WTC11 (cell line): ENCODE results near the gene POLR3H. TPM values are rescaled to one million over a fixed set of nuclear protein-coding genes. Genes with fewer than 3 reads are reported as not detected.

Experiments
- ATAC-seq: fragments of 200-7000 bp; cut with Tn5 transposase; 2 replicates; pipeline ENCODE4 v1.10.0; 2021; ENCODE audit warnings: mild to moderate bottlenecking, moderate library complexity
- CTCF ChIA-PET: fragments of 300-600 bp; sonication (Branson Sonifier 250); formaldehyde crosslinking; loops from one replicate; lab custom pipeline; 2021; ENCODE audit warnings: antibody characterized with exemption; lab: Charles Lee
- POLR2A ChIA-PET: fragments of 350-600 bp; sonication (Branson Sonifier 250); formaldehyde crosslinking; loops from one replicate; lab custom pipeline; 2021; ENCODE audit warnings: antibody characterized with exemption; lab: Charles Lee
- DNase-seq: peaks from one replicate; pipeline ENCODE4 v3.0.0; 2021; ENCODE audit warnings: low spot score
- H3K27ac Mint-ChIP-seq: 2 replicates; pipeline ENCODE4 v1.8.0; 2021; ENCODE audit warnings: mixed read lengths
- H3K27me3 Mint-ChIP-seq: 2 replicates; pipeline ENCODE4 v1.8.0; 2021; ENCODE audit warnings: low read depth, mild to moderate bottlenecking, moderate library complexity, mixed read lengths
- H3K36me3 Mint-ChIP-seq: 2 replicates; pipeline ENCODE4 v1.8.0; 2021; ENCODE audit warnings: mixed read lengths
- H3K4me1 Mint-ChIP-seq: 2 replicates; pipeline ENCODE4 v1.8.0; 2022; ENCODE audit warnings: mixed read lengths
- H3K4me3 Mint-ChIP-seq: 2 replicates; pipeline ENCODE4 v1.8.0; 2021; ENCODE audit warnings: mild to moderate bottlenecking, moderate library complexity, mixed read lengths
- H3K9me3 Mint-ChIP-seq: 2 replicates; pipeline ENCODE4 v1.8.0; 2021; ENCODE audit warnings: mixed read lengths
- ELF4 ChIP-seq: sonication (generic); formaldehyde crosslinking; IDR thresholded peaks from 2 replicates; pipeline ENCODE4 v1.8.1; 2022; ENCODE audit warnings: low read depth, mild to moderate bottlenecking, moderate library complexity, missing genetic modification reagents
- FOXK1 ChIP-seq: sonication (generic); formaldehyde crosslinking; IDR thresholded peaks from 2 replicates; pipeline ENCODE4 v1.8.0; 2022; ENCODE audit warnings: mild to moderate bottlenecking, moderate library complexity, missing genetic modification reagents
- GTF2I ChIP-seq: fragments of 250-450 bp; sonication (Bioruptor Pico); conservative IDR thresholded peaks from 2 replicates; pipeline ENCODE4 v1.4.0; 2021; ENCODE audit warnings: mild to moderate bottlenecking
- IRF2 ChIP-seq: sonication (generic); formaldehyde crosslinking; IDR thresholded peaks from 2 replicates; pipeline ENCODE4 v1.8.0; 2022; ENCODE audit warnings: low read depth, missing genetic modification reagents, borderline replicate concordance
- JUN ChIP-seq: sonication (generic); formaldehyde crosslinking; IDR thresholded peaks from 2 replicates; pipeline ENCODE4 v1.8.0; 2023; ENCODE audit warnings: mild to moderate bottlenecking, missing genetic modification reagents
- MYBL2 ChIP-seq: sonication (generic); formaldehyde crosslinking; IDR thresholded peaks from 2 replicates; pipeline ENCODE4 v1.8.1; 2023; ENCODE audit warnings: mild to moderate bottlenecking, moderate library complexity, missing genetic modification reagents
- NFE2L1 ChIP-seq: sonication (generic); formaldehyde crosslinking; IDR thresholded peaks from 2 replicates; pipeline ENCODE4 v1.8.1; 2023; ENCODE audit warnings: missing genetic modification reagents
- SMAD3 ChIP-seq: sonication (generic); formaldehyde crosslinking; IDR thresholded peaks from 2 replicates; pipeline ENCODE4 v1.8.0; 2022; ENCODE audit warnings: missing genetic modification reagents, mild to moderate bottlenecking, borderline replicate concordance
- TEAD1 ChIP-seq: sonication (generic); formaldehyde crosslinking; IDR thresholded peaks from 2 replicates; pipeline ENCODE4 v1.8.0; 2022; ENCODE audit warnings: mild to moderate bottlenecking, missing genetic modification reagents
- ZBTB21 ChIP-seq: sonication (generic); formaldehyde crosslinking; IDR thresholded peaks from 2 replicates; pipeline ENCODE4 v1.8.1; 2023; ENCODE audit warnings: mild to moderate bottlenecking, missing genetic modification reagents, borderline replicate concordance
- ZNF121 ChIP-seq: sonication (generic); formaldehyde crosslinking; IDR thresholded peaks from 2 replicates; pipeline ENCODE4 v1.8.0; 2023; ENCODE audit warnings: missing genetic modification reagents
- ZNF317 ChIP-seq: sonication (generic); formaldehyde crosslinking; IDR thresholded peaks from 2 replicates; pipeline ENCODE4 v1.8.1; 2023; ENCODE audit warnings: low read depth, mild to moderate bottlenecking, moderate library complexity, missing genetic modification reagents, borderline replicate concordance
- ZNF423 ChIP-seq: fragments of 250-450 bp; sonication (Bioruptor Pico); IDR thresholded peaks from 2 replicates; pipeline ENCODE4 v2.1.2; 2022; ENCODE audit warnings: mild to moderate bottlenecking, moderate library complexity
- total RNA-seq: library from RNA; stranded (reverse); gene quantifications from 3 replicates; pipeline ENCODE4 v1.2.3, GENCODE V29; 2021
- TF ChIP-seq, protein P1 (sequence below): sonication (generic); formaldehyde crosslinking; IDR thresholded peaks from 2 replicates; pipeline ENCODE4 v1.8.0; 2022; ENCODE audit warnings: mild to moderate bottlenecking, missing genetic modification reagents
- TF ChIP-seq, protein P2 (sequence below): sonication (generic); formaldehyde crosslinking; IDR thresholded peaks from 2 replicates; pipeline ENCODE4 v1.8.0; 2022; ENCODE audit warnings: missing genetic modification reagents
- TF ChIP-seq, protein P3 (sequence below): fragments of 200-600 bp; IDR thresholded peaks from 2 replicates; pipeline ENCODE4 v1.8.0; 2022; ENCODE audit warnings: antibody characterized with exemption
- TF ChIP-seq, protein P4 (sequence below): sonication (generic); formaldehyde crosslinking; IDR thresholded peaks from 2 replicates; pipeline ENCODE4 v1.8.1; 2023; ENCODE audit warnings: mild to moderate bottlenecking, missing genetic modification reagents

POLR3H gene
- total RNA-seq, 1 experiment from 2014 or later: 28.8 TPM

DNA sequence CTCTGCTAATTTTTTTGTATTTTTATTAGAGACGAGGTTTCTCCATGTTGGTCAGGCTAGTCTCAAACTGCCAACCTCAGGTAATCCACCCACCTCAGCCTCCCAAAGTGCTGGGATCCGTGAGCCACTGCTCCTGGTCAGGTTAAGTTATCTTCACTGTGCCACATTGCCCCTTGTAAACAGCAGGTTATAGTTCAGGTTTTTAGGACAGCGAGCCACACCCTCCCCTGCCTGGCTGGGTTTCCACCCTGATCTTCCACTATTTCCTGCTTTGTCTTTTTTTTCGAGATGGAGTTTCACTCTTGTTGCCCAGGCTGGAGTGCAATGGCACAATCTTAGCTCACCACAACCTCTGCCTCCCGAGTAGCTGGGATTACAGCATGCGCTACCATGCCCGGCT is 59.2 kb downstream of the POLR3H start:
- H3K27ac Mint-ChIP-seq: no peak overlapping the region
- no peak for ATAC-seq

DNA sequence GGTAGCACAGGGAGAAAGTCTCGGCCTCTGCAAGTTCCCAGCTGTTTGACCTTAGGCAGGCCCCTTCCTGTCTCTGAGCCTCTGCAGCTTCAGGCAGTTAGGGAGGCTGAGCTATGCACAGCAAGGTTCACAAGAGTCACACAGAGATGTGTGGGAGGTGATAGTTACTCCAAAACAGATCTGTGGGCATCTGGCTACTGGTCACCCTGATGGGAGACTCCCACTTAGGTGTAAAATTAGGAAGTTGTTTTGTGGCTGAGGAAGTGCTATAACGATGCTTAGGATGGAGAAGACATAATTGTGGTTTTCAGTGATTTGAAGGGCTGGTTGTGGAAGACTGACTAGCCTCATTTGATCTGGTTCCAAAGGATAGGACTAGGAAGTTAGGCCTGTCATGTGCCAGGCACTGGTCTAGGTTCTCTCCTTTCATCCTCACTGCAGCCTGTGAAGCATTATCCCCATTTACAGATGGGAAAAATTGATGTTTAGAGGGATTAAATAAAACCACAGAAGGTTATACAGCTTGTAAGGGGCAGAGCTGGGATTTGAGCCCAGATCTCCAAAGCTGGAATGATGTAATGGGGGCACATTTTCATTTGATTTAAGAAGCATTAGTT is 61.8 kb downstream of the POLR3H start:
- ATAC-seq (peak; percentile 40), DNase-seq (no peak)
- Mint-ChIP-seq H3K36me3 (no peaks in the 10 kb centered on the region), H3K4me3 (no peak overlapping the region), H3K4me1 (peaks cover 49% of the 10 kb centered on the region), H3K27ac (peak overlapping the region; percentile 52)
- CTCF ChIA-PET: interaction anchor here (0.7 to 3.1 kb wide), 6 partner anchors 13 to 184 kb away, joined by 3 to 23 read pairs (median 5); partner anchors contain the start of genes ACO2 and PHF5A
- TF ChIP-seq GTF2I (CRISPR knock-in tag) (0 out of 2 replicates have a peak, but pooled peaks have one; percentile 32), ZNF121 (CRISPR knock-in tag) (no peak)
- TF ChIP-seq, all 79 proteins: peak for 1
- Mint-ChIP-seq H3K27me3 (no peaks in the 10 kb centered on the region), H3K9me3 (no peaks in the 10 kb centered on the region)
- POLR2A ChIA-PET: interaction anchor here (0.6 to 1.6 kb wide), 4 partner anchors 23 to 189 kb away, joined by 3 to 8 read pairs (median 5); partner anchors contain the start of gene TOB2

More for the DNA sequence above, 59.2 kb downstream of the POLR3H start:
- Mint-ChIP-seq H3K9me3 (no peaks in the 10 kb centered on the region), H3K4me3 (no peak overlapping the region), H3K36me3 (no peaks in the 10 kb centered on the region), H3K27me3 (no peaks in the 10 kb centered on the region), H3K4me1 (peaks cover 62% of the 10 kb centered on the region)
- no peak for DNase-seq
- TF ChIP-seq IRF2 (CRISPR knock-in tag): no peak
- no peak for TF ChIP-seq MYBL2 (CRISPR knock-in tag)
- no peak for TF ChIP-seq SMAD3 (CRISPR knock-in tag)
- ChIA-PET POLR2A (no interaction called here), CTCF (no interaction called here)

DNA sequence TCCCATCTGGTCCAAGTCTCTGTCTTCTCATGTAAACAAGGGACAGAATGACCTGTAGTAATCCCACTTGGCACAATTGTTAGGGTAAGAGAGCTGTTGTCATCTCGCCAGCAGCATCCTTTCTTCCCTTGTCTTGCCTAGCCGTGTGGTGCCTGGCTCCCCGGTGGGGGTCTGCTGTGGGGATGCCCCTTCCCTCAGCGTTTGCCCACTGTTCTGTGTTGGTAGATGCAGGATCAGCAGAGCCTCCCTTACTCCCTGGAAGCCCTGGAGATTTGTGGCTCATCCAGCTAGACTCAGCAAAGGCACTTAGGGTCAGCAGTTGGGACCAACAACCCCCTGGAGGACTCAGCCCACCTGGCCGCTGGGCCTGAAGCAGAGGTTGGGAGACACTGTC is 62.3 kb downstream of the POLR3H start:
- H3K4me3 Mint-ChIP-seq: no peak overlapping the region
- POLR2A ChIA-PET: interaction anchor here (1.1 to 1.6 kb wide), 3 partner anchors 23 to 35 kb away, joined by 3 to 5 read pairs (median 5); partner anchors contain the start of gene TOB2
- peak overlapping the region; percentile 61 for H3K27ac Mint-ChIP-seq
- DNase-seq (peak; percentile 25), ATAC-seq (peak; percentile 77)
- peaks cover 44% of the 10 kb centered on the region for H3K4me1 Mint-ChIP-seq
- H3K36me3 Mint-ChIP-seq: no peaks in the 10 kb centered on the region
- no peaks in the 10 kb centered on the region for H3K27me3 Mint-ChIP-seq
- TF ChIP-seq FOXK1 (CRISPR knock-in tag) (peak; percentile 66; the same call in 1 of the 2 replicates), ZNF423 (CRISPR knock-in tag) (peak; percentile 61), ZBTB21 (CRISPR knock-in tag) (no peak)
- TF ChIP-seq, protein P1, sequence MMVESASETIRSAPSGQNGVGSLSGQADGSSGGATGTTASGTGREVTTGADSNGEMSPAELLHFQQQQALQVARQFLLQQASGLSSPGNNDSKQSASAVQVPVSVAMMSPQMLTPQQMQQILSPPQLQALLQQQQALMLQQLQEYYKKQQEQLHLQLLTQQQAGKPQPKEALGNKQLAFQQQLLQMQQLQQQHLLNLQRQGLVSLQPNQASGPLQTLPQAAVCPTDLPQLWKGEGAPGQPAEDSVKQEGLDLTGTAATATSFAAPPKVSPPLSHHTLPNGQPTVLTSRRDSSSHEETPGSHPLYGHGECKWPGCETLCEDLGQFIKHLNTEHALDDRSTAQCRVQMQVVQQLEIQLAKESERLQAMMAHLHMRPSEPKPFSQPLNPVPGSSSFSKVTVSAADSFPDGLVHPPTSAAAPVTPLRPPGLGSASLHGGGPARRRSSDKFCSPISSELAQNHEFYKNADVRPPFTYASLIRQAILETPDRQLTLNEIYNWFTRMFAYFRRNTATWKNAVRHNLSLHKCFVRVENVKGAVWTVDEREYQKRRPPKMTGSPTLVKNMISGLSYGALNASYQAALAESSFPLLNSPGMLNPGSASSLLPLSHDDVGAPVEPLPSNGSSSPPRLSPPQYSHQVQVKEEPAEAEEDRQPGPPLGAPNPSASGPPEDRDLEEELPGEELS (CRISPR knock-in tag): peak; percentile 48; the same call in 1 of the 2 replicates
- H3K9me3 Mint-ChIP-seq: no peaks in the 10 kb centered on the region
- CTCF ChIA-PET: interaction anchor here (0.7 to 3.1 kb wide), 7 partner anchors 13 to 185 kb away, joined by 3 to 23 read pairs (median 4); partner anchors contain the start of genes ACO2, PHF5A and TEF

DNA sequence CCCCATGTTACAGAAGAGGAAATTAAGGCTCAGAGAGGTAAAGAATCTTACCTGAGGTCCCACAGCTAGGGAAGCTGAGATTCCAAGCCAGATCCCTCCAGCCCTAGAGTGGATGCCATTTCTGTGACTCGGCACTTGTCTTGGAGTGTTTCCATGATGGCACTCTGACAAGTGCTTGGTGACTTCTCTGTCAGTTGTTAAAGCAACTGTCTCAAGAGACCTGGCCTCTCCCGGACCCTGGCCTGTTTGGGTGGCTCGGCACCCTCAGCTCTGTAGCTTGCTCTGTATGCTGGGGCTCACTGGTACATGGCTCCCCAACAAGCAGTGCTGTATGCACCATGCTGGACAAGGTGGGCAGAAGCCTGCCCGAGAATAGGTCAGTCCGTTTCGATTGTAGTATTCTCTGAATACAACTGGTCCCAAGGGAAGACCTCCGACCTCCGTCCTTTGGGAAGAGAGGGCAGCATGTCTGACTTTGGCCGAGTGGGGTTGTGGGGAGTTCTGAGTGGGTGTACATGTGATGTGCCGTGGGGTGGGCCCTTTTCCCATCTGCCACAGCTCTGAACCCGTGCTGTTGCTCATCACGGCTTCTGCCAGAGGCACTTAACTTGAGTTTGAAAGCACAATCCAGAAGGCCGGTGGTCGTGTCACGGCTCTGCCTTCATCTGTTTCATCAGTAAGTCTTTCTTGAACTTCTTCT is 63.0 kb downstream of the POLR3H start:
- ATAC-seq (no peak), DNase-seq (no peak)
- H3K27me3 Mint-ChIP-seq: no peaks in the 10 kb centered on the region
- ChIA-PET CTCF (interaction anchor here (1.0 to 3.1 kb wide), 7 partner anchors 12 to 99 kb away, joined by 3 to 23 read pairs (median 6); partner anchors contain the start of genes ACO2, PHF5A and TEF), POLR2A (interaction anchor here (1.1 to 1.6 kb wide), 3 partner anchors 24 to 35 kb away, joined by 3 to 5 read pairs (median 5); partner anchors contain the start of gene TOB2)
- no peaks in the 10 kb centered on the region for H3K9me3 Mint-ChIP-seq
- no peaks in the 10 kb centered on the region for H3K36me3 Mint-ChIP-seq
- H3K27ac Mint-ChIP-seq: peak overlapping the region; percentile 61
- peaks cover 40% of the 10 kb centered on the region for H3K4me1 Mint-ChIP-seq
- no peak overlapping the region for H3K4me3 Mint-ChIP-seq
- TF ChIP-seq NFE2L1 (no peak), TEAD1 (CRISPR knock-in tag) (no peak), ELF4 (no peak), JUN (no peak), ZNF317 (no peak), MYBL2 (CRISPR knock-in tag) (no peak)
- TF ChIP-seq, protein P2, sequence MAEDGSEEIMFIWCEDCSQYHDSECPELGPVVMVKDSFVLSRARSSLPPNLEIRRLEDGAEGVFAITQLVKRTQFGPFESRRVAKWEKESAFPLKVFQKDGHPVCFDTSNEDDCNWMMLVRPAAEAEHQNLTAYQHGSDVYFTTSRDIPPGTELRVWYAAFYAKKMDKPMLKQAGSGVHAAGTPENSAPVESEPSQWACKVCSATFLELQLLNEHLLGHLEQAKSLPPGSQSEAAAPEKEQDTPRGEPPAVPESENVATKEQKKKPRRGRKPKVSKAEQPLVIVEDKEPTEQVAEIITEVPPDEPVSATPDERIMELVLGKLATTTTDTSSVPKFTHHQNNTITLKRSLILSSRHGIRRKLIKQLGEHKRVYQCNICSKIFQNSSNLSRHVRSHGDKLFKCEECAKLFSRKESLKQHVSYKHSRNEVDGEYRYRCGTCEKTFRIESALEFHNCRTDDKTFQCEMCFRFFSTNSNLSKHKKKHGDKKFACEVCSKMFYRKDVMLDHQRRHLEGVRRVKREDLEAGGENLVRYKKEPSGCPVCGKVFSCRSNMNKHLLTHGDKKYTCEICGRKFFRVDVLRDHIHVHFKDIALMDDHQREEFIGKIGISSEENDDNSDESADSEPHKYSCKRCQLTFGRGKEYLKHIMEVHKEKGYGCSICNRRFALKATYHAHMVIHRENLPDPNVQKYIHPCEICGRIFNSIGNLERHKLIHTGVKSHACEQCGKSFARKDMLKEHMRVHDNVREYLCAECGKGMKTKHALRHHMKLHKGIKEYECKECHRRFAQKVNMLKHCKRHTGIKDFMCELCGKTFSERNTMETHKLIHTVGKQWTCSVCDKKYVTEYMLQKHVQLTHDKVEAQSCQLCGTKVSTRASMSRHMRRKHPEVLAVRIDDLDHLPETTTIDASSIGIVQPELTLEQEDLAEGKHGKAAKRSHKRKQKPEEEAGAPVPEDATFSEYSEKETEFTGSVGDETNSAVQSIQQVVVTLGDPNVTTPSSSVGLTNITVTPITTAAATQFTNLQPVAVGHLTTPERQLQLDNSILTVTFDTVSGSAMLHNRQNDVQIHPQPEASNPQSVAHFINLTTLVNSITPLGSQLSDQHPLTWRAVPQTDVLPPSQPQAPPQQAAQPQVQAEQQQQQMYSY (CRISPR knock-in tag): no peak
- TF ChIP-seq, protein P3, sequence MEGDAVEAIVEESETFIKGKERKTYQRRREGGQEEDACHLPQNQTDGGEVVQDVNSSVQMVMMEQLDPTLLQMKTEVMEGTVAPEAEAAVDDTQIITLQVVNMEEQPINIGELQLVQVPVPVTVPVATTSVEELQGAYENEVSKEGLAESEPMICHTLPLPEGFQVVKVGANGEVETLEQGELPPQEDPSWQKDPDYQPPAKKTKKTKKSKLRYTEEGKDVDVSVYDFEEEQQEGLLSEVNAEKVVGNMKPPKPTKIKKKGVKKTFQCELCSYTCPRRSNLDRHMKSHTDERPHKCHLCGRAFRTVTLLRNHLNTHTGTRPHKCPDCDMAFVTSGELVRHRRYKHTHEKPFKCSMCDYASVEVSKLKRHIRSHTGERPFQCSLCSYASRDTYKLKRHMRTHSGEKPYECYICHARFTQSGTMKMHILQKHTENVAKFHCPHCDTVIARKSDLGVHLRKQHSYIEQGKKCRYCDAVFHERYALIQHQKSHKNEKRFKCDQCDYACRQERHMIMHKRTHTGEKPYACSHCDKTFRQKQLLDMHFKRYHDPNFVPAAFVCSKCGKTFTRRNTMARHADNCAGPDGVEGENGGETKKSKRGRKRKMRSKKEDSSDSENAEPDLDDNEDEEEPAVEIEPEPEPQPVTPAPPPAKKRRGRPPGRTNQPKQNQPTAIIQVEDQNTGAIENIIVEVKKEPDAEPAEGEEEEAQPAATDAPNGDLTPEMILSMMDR: no peak
- TF ChIP-seq, protein P4, sequence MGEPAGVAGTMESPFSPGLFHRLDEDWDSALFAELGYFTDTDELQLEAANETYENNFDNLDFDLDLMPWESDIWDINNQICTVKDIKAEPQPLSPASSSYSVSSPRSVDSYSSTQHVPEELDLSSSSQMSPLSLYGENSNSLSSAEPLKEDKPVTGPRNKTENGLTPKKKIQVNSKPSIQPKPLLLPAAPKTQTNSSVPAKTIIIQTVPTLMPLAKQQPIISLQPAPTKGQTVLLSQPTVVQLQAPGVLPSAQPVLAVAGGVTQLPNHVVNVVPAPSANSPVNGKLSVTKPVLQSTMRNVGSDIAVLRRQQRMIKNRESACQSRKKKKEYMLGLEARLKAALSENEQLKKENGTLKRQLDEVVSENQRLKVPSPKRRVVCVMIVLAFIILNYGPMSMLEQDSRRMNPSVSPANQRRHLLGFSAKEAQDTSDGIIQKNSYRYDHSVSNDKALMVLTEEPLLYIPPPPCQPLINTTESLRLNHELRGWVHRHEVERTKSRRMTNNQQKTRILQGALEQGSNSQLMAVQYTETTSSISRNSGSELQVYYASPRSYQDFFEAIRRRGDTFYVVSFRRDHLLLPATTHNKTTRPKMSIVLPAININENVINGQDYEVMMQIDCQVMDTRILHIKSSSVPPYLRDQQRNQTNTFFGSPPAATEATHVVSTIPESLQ (CRISPR knock-in tag): no peak
